ENCODE data around the gene BACH2.
"Not testable (repeated sequence)": the region's sequence is repeated elsewhere in the genome, so short reads cannot be mapped to it uniquely, and the experiment has no call there.

Gene BACH2

GRCh38 chr6:90053614-90054013, 243.0 kb downstream of the BACH2 start:
- DNase-seq: no peak

- no peak for DNase-seq
Measured at GRCh38 chr6:90049295-90049694, 247.3 kb downstream of the BACH2 start.

- no peak for DNase-seq
Measured at GRCh38 chr6:90048206-90048967, 248.3 kb downstream of the BACH2 start.

- no peak for DNase-seq
Measured at GRCh38 chr6:90045535-90045934, 251.1 kb downstream of the BACH2 start.

GRCh38 chr6:90044833-90045381, 251.7 kb downstream of the BACH2 start:
- no peak for DNase-seq

GRCh38 chr6:90044182-90044832, 252.3 kb downstream of the BACH2 start:
- DNase-seq: no peak

GRCh38 chr6:90040931-90041330, 255.7 kb downstream of the BACH2 start:
- no peak for DNase-seq

GRCh38 chr6:90039911-90040310, 256.7 kb downstream of the BACH2 start:
- DNase-seq: no peak

- no peak for DNase-seq
Measured at GRCh38 chr6:90038961-90039653, 257.5 kb downstream of the BACH2 start.

GRCh38 chr6:90036963-90037362, 259.7 kb downstream of the BACH2 start:
- no peak for DNase-seq

GRCh38 chr6:90035047-90035723, 261.5 kb downstream of the BACH2 start:
- no peak for DNase-seq

GRCh38 chr6:90033746-90034271, 262.8 kb downstream of the BACH2 start:
- no peak for DNase-seq

- not testable (repeated sequence) for DNase-seq
Measured at GRCh38 chr6:90032489-90033212, 264.0 kb downstream of the BACH2 start.

GRCh38 chr6:90028995-90029635, 267.5 kb downstream of the BACH2 start:
- no peak for DNase-seq

GRCh38 chr6:90028066-90028778, 268.4 kb downstream of the BACH2 start:
- no peak for DNase-seq

GRCh38 chr6:90026216-90026615, 270.4 kb downstream of the BACH2 start:
- no peak for DNase-seq

- DNase-seq: no peak
Measured at GRCh38 chr6:90025523-90026061, 271.1 kb downstream of the BACH2 start.

GRCh38 chr6:90024633-90025032, 272.0 kb downstream of the BACH2 start:
- DNase-seq: no peak

- no peak for DNase-seq
Measured at GRCh38 chr6:90021711-90022110, 274.9 kb downstream of the BACH2 start.

- no peak for DNase-seq
Measured at GRCh38 chr6:90020746-90021145, 275.9 kb downstream of the BACH2 start.

- no peak for DNase-seq
Measured at GRCh38 chr6:90019216-90019615, 277.4 kb downstream of the BACH2 start.
